Subcutaneous adipose tissue (tissue), 4 donors: ENCODE measurements around the gene TRANK1. TPM values are rescaled to one million over a fixed set of nuclear protein-coding genes. Genes with fewer than 3 reads are reported as not detected.

ENCODE experiments used
- CTCF ChIP-seq: fragments of 450-650 bp; IDR thresholded peaks from one replicate; pipeline ENCODE4 v1.5.1; 2016; ENCODE audit warnings: low read depth, mild to moderate bottlenecking, control low read depth, antibody characterized with exemption, moderate library complexity
- total RNA-seq, 4 donors: library from RNA; depleted of rRNA; stranded (reverse); fragments of >200 nt; gene quantifications; one replicate each; pipeline ENCODE4 v1.1.0, GENCODE V29; 2016

The TRANK1 gene
- total RNA-seq, 4 donors from 2014 or later, result 9.1 to 25.0 (median 17.7) TPM

GRCh38 chr3:36923981-36924743 is 20.7 kb downstream of the TRANK1 start:
- no peak for TF ChIP-seq CTCF

GRCh38 chr3:36923523-36923943 is 21.3 kb downstream of the TRANK1 start:
- TF ChIP-seq CTCF, result no peak

GRCh38 chr3:36920884-36921567 is 23.8 kb downstream of the TRANK1 start:
- TF ChIP-seq CTCF, result no peak

- no peak for TF ChIP-seq CTCF
Observed at GRCh38 chr3:36919439-36920160, 25.3 kb downstream of the TRANK1 start.

GRCh38 chr3:36918050-36918449 is 26.8 kb downstream of the TRANK1 start:
- no peak for TF ChIP-seq CTCF

GRCh38 chr3:36911990-36912804 is 32.7 kb downstream of the TRANK1 start:
- no peak for TF ChIP-seq CTCF
